ENCODE data around the gene CELF1. TPM values are rescaled to one million over a fixed set of nuclear protein-coding genes. Genes with fewer than 3 reads are reported as not detected.

Gene CELF1
- polyA plus RNA-seq, 1 of the 3 experiments (the other 2 are of a cell fraction) = 47.5 TPM

DNA sequence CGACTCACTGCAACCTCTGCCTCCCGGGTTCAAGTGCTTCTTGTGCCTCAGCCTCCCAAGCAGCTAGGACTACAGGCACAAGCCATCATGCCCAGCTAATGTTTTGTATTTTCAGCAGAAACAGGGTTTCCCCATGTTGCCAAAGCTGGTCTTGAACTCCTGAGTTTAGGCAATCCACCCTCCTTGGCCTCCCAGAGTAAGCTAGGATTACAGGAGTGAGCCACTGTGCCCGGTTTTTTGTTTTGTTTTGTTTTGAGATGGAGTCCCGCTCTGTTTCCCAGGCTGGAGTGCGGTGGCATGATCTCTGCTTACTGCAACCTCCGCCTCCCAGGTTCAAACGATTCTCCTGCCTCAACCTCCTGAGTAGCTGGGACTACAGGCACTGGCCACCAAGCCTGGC, 41.0 kb downstream of the CELF1 start:
- Histone ChIP-seq H3K9ac (no peak overlapping the region), H3K4me1 (ENCODE audit: control insufficient read depth in 1 of 2, insufficient read depth in 2 of 2, low read depth in 1 of 2, low read length in 1 of 2) (peaks cover 4 to 56% of the 10 kb centered on the region in 2 experiments), H3K4me2 (no peak overlapping the region), H3K36me3 (replicated peaks in 1 of 2; ENCODE audit: control insufficient read depth in 1 of 2, insufficient read depth in 2 of 2, low read length in 1 of 2) (peaks cover 0 to 4% of the 10 kb centered on the region in 2 experiments), H3K9me3 (no peaks in the 10 kb centered on the region), H3K27me3 (ENCODE audit: insufficient read depth) (no peaks in the 10 kb centered on the region), H3K79me2 (ENCODE audit: insufficient read depth) (peaks cover 100% of the 10 kb centered on the region), H3K9me2 (no peaks in the 10 kb centered on the region), H4K20me1 (ENCODE audit: insufficient read depth) (peaks cover 88% of the 10 kb centered on the region), H2AFZ (ENCODE audit: low read depth) (no peak overlapping the region), H3K4me3 (ENCODE audit: low read depth in 2 of 2, low read length in 1 of 2) (no peak overlapping the region), H3F3A (replicated peaks; ENCODE audit: insufficient read depth) (peaks cover 36% of the 10 kb centered on the region), H3K27ac (ENCODE audit: low read depth in 2 of 2, low read length in 1 of 2) (0 out of 4 replicates have a peak overlapping the region, but pooled peaks of 1 of the 2 experiments have one; percentile 2)
- POLR2A ChIA-PET = interaction anchor here (1.2 to 1.6 kb wide), 2 partner anchors 13 to 24 kb away, joined by 3 read pairs; no protein-coding TSS in a partner anchor
- CTCF ChIA-PET = interaction anchor here (0.6 to 1.4 kb wide), 2 partner anchors 10 to 12 kb away, joined by 3 read pairs; no protein-coding TSS in a partner anchor
- no peak for DNase-seq
- TF ChIP-seq RAD21 (IDR thresholded peaks at IDR 0.05; ENCODE audit: low read length) = no peak
- TF ChIP-seq JUND (IDR thresholded peaks at IDR 0.05) = no peak
- TF ChIP-seq SMC3 (IDR thresholded peaks at IDR 0.05; ENCODE audit: low read depth, low read length) = no peak
- no peak for TF ChIP-seq NRF1 (IDR thresholded peaks at IDR 0.05; ENCODE audit: low read depth, low read length)
- TF ChIP-seq GABPA (IDR thresholded peaks at IDR 0.05; ENCODE audit: low read depth) = no peak
- 90% methylated on average over 7 of the region's 7 CpGs for WGBS (ENCODE audit: low lambda C conversion rate)

- ChIA-PET POLR2A (interaction anchor here (0.6 kb wide), 1 partner anchor 133 kb away, joined by 3 read pairs; no protein-coding TSS in a partner anchor), CTCF (no interaction called here)
- Histone ChIP-seq H3F3A (replicated peaks; ENCODE audit: insufficient read depth) (peaks cover 25% of the 10 kb centered on the region), H3K27ac (ENCODE audit: low read depth in 2 of 2, low read length in 1 of 2) (no peak overlapping the region), H3K9me2 (no peaks in the 10 kb centered on the region), H3K27me3 (ENCODE audit: insufficient read depth) (no peaks in the 10 kb centered on the region), H3K4me3 (ENCODE audit: low read depth in 2 of 2, low read length in 1 of 2) (no peak overlapping the region), H2AFZ (ENCODE audit: low read depth) (no peak overlapping the region), H3K4me2 (no peak overlapping the region), H3K36me3 (replicated peaks in 1 of 2; ENCODE audit: control insufficient read depth in 1 of 2, insufficient read depth in 2 of 2, low read length in 1 of 2) (peaks cover 0 to 4% of the 10 kb centered on the region in 2 experiments), H4K20me1 (ENCODE audit: insufficient read depth) (peaks cover 89% of the 10 kb centered on the region), H3K9ac (no peak overlapping the region), H3K9me3 (no peaks in the 10 kb centered on the region), H3K79me2 (ENCODE audit: insufficient read depth) (peaks cover 100% of the 10 kb centered on the region), H3K4me1 (ENCODE audit: control insufficient read depth in 1 of 2, insufficient read depth in 2 of 2, low read depth in 1 of 2, low read length in 1 of 2) (peaks cover 4 to 49% of the 10 kb centered on the region in 2 experiments)
- 88% methylated on average over 7 of the region's 7 CpGs for WGBS (ENCODE audit: low lambda C conversion rate)
- no peak for TF ChIP-seq EP300 (IDR thresholded peaks at IDR 0.05; ENCODE audit: borderline replicate concordance in 1 of 2, low read depth in 1 of 2, low read length in 1 of 2)
- TF ChIP-seq, protein P1, sequence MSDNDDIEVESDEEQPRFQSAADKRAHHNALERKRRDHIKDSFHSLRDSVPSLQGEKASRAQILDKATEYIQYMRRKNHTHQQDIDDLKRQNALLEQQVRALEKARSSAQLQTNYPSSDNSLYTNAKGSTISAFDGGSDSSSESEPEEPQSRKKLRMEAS (IDR thresholded peaks at IDR 0.05; ENCODE audit: low read depth) = no peak
- no peak; the same call in 1 of the 2 replicates for TF ChIP-seq FOSL2 (IDR thresholded peaks at IDR 0.05; ENCODE audit: borderline replicate concordance, low read depth)
- no peak for TF ChIP-seq GATA2 (CRISPR knock-in tag; IDR thresholded peaks at IDR 0.05)
- TF ChIP-seq, protein P2, sequence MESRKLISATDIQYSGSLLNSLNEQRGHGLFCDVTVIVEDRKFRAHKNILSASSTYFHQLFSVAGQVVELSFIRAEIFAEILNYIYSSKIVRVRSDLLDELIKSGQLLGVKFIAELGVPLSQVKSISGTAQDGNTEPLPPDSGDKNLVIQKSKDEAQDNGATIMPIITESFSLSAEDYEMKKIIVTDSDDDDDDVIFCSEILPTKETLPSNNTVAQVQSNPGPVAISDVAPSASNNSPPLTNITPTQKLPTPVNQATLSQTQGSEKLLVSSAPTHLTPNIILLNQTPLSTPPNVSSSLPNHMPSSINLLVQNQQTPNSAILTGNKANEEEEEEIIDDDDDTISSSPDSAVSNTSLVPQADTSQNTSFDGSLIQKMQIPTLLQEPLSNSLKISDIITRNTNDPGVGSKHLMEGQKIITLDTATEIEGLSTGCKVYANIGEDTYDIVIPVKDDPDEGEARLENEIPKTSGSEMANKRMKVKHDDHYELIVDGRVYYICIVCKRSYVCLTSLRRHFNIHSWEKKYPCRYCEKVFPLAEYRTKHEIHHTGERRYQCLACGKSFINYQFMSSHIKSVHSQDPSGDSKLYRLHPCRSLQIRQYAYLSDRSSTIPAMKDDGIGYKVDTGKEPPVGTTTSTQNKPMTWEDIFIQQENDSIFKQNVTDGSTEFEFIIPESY (IDR thresholded peaks at IDR 0.05; ENCODE audit: borderline replicate concordance, low read depth) = no peak
- no peak for TF ChIP-seq EZH2phosphoT487 (IDR thresholded peaks at IDR 0.05; ENCODE audit: borderline replicate concordance, low read depth)
- TF ChIP-seq TAF1 (IDR thresholded peaks at IDR 0.05; ENCODE audit: borderline replicate concordance, low read depth, low read length) = no peak
- no peak for TF ChIP-seq YY1 (IDR thresholded peaks at IDR 0.05; ENCODE audit: low read depth)
- TF ChIP-seq SIN3A (IDR thresholded peaks at IDR 0.05; ENCODE audit: borderline replicate concordance, low read depth, low read length) = no peak
- no peak for TF ChIP-seq SMC3 (IDR thresholded peaks at IDR 0.05; ENCODE audit: low read depth, low read length)
- no peak for TF ChIP-seq MXI1 (IDR thresholded peaks at IDR 0.05; ENCODE audit: low read depth, low read length)
- no peak for TF ChIP-seq MEF2A (IDR thresholded peaks at IDR 0.05; ENCODE audit: borderline replicate concordance, low read depth)
- TF ChIP-seq NFIC (IDR thresholded peaks at IDR 0.05; ENCODE audit: borderline replicate concordance) = no peak
- TF ChIP-seq POLR2AphosphoS5 (IDR thresholded peaks at IDR 0.05; ENCODE audit: low read depth, low read length) = no peak
- no peak for TF ChIP-seq CTCF (IDR thresholded peaks at IDR 0.05)
- no peak for DNase-seq
Measured at GRCh38 chr11:47510209-47510608, 42.7 kb downstream of the CELF1 start.
